ENCODE results near the gene RMDN2.
A peak's percentile ranks its signal among the peaks of the same experiment; 100 is the strongest.

Gene RMDN2, protein sequence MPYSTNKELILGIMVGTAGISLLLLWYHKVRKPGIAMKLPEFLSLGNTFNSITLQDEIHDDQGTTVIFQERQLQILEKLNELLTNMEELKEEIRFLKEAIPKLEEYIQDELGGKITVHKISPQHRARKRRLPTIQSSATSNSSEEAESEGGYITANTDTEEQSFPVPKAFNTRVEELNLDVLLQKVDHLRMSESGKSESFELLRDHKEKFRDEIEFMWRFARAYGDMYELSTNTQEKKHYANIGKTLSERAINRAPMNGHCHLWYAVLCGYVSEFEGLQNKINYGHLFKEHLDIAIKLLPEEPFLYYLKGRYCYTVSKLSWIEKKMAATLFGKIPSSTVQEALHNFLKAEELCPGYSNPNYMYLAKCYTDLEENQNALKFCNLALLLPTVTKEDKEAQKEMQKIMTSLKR

DNA sequence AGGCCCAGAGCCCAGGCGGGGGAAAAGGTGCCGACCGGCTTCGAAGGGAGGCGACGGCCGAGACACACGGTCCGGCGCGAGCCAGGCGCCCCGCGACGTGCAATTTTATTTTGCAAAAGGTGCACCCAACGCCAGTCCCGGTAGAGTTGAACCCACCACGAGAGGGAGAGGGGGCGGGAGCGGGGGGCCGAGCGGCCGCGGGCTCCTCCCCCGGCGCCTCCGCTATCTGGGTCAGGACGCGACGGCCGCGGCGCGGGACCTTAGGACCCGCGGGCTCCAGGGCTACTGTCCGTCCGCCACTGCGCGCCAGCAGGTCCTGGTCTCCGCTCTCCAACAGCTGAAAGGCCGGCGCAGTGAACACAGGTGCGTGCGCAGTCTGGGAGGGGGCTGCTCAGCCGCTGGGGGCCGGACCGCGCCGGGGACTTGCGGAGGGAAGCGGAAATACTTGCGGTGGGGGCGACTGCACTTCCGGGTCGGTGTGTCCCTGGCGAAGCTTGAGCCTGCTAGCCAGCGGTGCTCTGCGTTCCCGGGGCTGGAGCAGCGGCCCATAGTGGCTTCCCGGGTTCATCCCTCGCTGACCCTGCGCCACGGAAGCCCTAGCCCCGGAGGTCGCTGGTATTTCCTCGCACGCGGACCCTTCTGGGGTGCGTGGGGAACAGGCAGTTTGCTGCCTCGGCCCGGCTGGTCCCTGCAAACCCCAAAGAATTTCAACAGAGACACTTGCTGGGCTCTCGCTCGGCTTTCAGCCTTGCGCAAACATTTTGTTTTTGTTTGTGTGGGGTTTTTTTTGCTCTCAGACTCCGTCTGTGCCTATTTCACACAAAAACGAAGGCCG lies at the start of gene RMDN2:
Gene RMDN2, plus strand, starts transcription at position 225 of the 835 bp plus-strand sequence. CDS start 3,991 bp downstream, outside the sequence.
- DNase-seq, result peak; percentile 87

DNA sequence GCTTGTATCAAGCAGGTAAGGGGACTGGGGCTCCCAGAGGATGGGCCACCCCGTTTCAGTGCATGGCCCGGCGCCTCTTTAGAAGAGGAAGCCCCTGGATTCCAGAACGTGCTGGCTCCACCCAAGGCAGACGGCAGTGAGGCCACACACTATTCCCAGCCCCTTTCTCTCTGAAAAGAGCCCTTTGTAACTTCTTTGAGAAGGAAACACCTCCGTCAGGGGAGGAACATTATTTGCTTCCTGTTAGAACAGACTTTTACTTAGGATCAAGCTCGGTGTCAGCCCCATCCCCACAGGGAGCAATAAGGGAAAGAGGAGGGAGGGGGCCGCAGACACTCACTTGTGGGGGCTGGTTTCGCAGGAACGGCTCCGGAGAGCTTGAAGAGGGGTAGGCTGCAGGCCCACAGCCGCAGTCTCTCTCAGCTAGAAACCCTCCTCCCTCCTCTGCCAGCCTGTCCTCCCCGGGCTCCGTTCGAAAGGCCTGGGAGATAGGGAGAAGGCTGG lies 49.6 kb upstream of the RMDN2 start:
- DNase-seq, result no peak

DNA sequence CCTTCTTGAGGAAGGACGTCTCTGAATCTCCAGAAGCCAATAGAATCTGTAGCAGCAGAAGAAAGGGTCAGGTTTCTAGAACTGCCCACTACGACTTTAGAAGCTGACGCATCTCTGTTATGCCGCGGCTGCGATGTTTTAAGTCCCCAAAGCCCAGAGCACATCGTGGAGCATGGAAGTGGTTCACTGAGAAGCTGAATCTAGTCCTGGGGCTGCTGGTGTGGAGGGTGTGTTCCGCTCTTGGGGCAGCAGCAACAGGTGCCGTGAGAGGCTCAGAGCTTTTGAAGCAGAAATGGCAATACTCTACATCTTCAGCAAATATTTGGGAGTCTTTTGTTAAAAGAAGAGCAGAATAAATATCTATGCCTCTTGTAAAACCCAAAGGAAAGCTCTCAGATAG lies 48.9 kb upstream of the RMDN2 start:
- no peak for DNase-seq

DNA sequence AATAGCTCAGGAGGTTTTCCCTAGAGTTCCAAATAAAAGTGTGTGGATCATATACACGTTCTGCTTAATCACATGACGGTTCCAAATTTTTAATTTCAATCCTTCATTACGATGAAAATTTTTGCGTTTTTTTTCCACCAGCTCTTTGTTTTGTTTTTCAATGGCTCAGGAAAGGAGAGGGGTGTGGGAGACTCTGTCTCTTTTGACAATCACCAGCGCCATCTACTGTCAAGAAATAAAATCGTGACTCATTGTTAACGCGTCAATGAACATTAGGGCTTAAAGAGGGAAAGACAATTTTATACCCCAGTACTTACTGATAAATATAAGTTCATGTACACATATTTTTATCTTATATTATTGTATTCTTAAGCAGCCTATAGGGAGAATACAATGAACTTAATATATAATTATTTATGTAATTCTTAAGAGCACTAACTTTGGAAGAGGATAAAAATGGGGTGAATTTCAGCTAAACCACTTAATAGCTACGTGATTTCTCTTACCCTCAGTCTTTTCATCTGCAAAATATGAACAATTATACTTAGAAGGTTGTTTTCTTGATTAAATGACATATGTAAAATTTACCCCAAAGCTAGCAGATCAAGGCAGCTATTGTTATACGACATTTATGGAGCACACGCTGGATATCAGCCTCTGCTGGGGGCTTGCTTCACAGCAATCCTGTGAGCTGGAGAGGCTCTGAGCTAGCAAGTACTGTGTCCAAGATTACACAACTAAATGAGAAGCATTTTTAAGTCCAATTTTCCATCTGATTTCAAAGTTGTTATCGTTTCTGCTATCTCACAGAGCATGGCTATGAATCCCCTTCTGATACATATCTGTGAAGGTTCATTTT lies 47.4 kb upstream of the RMDN2 start:
- DNase-seq, result no peak

DNA sequence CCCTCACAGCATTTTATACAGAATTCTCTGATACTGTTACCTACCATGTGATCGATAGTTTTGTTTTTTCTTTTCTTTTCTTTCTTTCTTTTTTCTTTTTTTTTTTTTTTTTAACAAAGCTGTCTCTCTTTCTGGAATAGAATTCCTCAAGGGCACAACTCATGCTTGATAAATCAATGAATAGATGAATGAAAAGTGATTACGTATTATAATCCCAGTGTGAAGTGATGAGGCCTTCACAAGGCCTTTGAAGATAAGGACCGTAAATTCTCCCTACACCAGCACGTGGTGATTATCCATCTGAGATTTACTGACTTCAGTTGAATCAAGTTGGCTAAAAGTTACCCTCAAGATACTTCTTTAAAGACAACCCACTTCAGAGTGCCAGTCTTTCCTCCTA lies 46.6 kb upstream of the RMDN2 start:
- no peak for DNase-seq

DNA sequence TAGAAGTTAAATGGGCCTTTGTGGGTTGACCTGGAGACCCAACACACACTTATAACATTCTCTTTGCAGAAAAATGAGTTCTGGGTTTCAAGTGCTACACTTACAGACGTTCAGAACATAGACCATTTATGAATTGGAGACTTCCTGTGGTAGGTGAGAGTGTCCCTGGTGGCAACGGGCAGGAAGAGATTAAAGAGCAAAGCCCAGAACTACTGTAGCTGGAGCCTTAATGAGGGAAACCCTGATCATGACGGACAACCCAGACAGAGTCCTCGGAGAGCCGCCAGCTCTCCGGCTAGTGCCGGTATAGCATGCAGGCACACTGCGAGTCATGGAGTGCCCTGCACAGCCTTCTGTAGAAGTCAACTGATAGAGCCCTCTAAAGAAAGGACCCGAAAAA lies 44.5 kb upstream of the RMDN2 start:
- no peak for DNase-seq

DNA sequence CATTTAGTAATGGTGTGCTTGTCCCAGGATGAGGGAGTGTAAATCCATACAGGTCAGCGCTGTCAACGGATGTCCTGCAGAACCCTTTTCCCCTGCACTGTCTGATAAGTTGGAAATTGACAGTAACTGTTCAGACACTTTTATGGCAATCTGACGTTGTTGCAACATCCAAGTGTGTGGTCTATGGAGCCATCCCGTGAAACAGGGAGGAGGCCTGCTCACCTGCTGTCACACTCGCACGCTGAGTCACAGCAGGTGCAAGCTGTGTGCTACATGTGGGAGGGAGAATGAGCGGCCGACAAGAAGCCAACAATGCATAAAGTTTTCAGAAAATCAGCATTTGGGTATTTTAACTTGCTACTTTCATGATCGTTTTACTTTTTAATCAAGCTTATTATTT lies 43.7 kb upstream of the RMDN2 start:
- no peak for DNase-seq

DNA sequence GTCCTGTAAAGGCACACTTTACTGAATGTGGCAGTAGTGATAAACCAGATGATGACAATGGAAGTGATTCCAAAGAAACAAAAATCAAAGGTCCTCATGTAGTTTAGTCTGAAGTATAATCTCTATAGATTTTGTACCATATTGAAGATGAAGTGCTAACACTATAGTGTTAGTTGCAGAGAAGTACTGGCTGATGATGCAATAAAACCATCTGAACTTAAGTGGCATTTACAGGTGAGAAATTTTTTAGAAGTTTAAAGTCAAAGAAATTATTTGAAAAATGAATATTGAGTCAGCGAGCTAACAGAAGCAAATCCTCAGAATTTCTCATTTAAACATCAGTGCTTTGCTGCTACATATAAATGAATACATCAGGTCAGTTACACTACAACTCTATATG lies 43.1 kb upstream of the RMDN2 start:
- DNase-seq, result no peak

DNA sequence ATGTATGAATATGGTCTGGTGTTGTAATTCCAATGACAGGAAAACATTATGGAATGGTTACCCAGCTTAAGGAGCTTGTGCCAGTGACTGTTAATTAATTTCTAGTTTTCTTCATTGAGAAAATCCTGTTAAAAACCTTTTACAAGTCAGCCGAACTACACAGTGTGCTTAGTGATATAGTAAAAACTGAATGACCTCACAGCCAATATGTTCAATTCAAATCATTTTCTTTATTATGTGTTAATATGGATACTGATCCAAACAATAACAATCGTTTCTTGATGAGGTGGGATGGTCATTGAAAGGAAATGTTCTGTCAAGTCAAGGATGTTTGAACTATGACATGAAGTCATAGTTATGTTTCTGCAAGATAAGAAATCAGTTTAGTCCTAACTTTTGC lies 41.6 kb upstream of the RMDN2 start:
- DNase-seq, result no peak

DNA sequence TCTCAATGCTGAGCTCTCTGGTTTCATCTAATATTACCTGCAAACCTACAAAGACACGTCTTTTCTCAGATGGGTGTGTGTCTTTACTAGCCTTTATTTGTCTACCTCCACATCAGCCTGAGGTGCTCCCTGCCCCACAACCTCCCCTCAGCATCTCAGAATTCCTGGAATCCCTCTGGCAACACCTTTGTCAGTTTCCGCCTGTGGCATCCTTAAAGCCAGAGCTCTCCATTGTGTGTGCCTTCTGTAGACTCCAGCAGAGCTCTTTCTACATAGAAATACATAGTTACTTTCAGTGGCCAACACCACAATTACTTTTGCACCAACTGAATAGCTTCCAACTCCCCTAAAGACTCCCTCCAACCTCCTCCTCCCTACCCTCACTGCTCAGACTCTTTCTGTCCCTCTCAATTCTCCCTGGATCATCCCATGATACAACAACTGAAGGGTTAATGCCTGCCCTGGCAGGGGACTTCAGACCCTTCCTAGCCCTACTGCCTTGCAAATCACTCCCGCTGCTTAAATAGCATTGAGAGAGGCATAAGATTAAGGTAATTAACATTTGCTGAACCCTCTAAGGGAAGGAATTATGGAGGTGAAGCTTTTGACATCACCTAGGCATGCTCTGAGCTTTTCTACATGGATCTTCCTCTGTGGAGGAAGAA lies 39.6 kb upstream of the RMDN2 start:
- DNase-seq, result no peak

DNA sequence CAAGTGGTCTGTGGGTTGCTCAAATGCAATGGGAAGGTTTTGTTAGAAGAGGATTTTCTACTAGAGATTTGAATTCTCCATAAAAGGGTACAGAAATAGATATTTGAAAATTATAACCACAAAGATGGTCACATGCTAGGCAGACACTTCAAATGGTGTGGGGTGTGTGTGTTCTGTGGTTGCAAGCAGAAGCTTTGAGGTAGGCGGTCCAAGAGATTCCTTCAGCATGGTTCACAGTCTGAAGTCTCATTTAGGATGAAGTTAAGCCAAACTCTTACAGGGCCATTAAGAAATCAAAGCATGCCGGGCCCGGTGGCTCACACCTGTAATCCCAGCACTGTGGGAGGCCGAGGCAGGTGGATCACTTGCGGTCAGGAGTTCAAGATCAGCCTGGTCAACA lies 38.3 kb upstream of the RMDN2 start:
- DNase-seq, result no peak

DNA sequence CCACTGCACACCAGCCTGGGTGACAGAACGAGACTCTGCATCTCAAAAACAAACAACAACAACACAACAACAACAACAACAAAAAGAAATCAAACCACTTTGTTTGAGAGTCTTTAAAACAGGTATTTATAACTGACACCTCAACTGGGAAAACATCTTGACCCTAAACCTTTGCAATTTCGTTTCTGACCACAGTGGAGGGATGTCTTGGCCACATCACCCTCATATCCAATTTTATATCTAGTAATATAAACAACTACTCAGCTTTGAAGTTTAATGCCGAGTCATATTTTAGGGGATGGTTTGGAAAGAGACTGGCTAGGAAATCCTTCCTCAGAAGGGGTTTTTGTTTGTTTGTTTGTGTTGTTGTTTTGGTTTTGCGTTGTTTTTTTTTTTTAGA lies 37.8 kb upstream of the RMDN2 start:
- DNase-seq, result no peak

DNA sequence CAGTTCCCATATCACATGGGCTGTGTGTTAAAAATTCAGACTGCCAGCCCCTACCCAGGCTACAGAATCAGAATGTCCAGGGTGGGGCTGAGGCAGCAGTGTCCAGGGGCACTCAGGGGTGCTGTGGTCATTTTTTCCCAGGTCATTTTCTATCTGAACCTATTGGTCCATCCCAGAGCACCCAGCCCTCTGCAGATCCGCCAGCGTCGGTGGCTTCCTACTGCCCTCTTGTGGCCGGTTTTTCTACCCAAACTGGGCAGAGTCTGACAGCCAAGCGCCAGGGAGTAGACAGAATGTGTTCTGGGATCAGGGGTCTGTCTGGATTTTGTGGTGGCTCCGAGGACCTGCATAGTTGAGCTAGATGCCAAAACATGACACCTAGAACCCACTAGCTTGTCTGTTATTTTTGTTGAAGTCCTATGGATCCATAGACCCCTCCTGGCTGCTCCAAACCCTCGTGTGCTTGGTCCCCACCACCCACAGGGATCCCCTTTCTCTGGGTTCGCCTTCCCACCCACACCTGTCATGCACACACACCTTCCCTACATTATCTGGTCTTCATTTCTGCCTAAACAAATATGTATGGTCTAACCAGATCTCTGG lies 34.1 kb upstream of the RMDN2 start:
- DNase-seq, result peak; percentile 81

DNA sequence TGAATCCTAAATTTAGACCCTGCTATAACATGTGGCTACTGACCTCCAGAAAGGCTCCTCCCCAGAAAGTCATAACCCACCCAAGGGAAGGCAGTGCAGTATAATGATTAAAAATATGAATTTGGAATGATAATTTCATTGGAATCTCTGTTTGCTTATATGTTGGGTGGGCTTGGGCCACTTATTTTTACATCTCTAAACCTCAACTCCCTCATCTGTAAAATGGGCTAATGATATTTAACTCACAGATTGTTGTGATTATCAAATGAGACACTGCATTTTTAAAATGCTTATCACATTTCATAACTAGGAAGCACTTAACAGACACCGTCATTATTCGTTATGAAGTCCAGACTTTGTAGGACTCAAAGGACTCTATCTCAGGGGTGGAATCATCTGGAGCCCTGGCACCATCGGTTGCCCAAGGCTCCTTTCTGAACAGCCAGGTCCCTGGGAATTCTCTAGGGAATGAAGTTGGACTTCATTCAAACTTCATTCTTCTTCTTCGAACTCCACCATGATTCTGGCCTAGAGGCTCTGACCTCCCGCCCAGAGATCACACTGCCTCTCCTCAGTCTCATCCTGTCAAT lies 33.1 kb upstream of the RMDN2 start:
- DNase-seq, result no peak

DNA sequence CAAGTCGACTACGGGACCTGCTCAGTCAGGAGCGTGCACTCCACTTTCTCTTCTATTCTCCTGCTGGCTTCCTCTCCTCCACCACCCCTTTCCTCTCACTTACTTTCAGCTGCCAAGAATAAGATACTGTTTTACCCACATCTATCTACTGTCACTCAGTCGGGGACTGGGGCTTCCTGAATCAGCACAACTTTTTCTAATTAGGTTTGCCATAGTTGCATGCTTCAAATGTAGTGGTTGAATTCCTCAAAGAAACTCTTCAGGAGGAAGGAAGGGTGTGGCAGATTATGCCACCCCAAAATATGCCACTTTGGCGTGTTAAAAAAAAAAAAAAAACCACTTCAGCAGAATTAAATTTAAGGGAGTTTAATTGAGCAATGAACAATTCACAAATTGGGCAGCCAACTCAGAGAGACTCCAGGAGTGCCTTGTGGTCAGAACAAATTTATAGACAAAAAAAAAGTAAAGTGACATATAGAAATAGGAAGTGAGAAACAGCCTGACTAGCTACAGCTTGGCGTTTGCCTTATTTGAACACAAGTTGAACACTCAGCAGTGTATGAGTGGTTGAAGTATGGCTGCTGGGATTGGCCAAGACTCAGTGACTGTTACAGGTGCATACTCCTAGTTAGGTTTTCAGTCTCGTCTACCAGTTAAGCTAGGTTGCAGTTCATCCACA lies 32.5 kb upstream of the RMDN2 start:
- no peak for DNase-seq

DNA sequence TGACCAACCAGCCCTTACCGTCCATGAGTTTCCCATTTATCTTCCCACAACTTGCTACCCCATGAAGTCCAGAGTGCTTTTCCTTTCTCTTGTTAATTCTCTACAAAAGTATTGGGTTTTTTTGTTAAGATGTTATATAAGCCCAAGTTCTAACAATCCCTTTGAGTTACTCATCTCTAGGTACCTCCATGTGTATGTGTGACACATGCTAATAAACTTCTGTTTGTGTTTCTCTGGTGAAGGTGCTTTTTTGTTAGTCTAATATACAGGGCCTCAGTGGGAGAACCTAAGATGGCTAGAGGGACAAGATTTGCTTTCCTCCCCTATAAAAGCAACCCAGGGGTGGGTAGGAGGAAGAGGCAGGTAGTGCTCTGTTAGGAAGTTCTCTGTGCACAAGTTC lies 31.8 kb upstream of the RMDN2 start:
- no peak for DNase-seq

DNA sequence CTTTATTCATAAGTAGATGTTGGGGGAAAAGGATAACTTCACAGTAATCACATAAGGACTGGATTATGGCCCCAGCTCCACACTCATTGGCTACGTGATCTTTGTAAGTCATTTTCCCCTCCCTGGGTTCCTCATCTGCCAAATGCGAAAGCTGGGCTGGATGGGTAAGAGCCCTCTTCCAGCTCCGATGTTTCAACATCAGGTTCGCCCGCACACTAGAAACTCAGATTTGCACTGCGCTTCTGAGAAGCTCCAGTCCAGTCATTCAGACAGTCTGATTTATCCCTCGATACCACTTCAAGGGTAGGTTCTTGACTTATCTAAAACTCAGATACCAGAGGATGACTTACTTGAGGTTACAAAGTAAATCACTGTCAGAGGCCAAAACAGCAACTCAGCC lies 31.0 kb upstream of the RMDN2 start:
- DNase-seq, result peak; percentile 38

DNA sequence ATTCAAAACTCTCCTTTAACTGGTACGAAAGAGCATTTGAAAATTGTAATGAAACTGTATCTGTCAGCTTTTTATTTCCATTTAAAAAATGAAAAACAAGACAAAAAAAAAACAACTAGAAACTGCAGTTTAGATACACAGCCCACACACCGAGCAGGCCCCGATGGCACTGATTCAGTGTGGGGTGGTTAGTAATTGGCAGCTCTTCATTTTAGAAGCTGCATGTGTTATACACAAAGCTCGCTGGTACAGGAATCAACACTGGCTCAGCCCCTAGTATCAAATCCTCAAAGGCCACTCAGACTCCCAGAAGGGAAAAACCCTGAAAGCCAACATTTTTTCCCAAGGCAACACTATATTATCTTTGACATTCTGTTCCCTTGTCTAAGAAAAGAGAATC lies 30.5 kb upstream of the RMDN2 start:
- DNase-seq, result no peak

DNA sequence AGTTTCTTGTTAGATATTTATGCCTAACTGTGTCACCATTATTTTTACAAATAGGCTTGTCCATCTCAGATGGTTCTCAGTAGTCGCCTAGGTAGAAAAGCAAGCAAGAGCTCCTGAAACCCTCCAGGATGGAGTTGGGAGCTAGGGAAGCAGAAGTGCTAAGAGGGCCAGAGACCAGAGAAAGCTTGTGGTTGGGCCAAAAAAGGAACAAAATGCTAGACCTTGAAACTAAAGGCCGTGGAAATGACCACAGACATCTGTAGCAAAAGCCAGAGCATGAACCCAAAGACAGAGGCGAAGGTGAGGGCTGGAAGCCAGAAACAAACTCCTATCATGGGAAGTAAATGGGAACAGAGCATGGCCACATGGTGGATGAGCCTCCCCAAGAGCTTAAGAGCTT lies 29.9 kb upstream of the RMDN2 start:
- no peak for DNase-seq

DNA sequence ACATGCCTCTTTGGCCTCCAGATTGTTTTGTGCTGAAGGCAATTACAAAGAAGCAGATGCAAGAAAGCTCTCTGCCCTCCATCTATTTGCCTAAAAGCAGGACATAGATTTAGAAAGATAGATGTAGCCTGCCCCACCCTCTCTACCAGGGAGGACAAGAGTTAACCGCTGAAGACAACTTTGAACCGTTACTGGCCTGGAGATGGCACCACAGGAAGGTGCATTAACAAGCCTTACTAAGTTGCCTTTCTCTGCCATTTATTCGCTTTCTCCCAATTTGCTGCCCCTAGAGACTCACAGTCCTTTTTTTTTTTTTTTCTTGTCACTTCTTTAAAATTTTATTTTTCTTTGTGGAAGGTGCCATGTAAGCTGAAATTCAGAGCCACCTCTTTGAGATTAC lies 28.8 kb upstream of the RMDN2 start:
- no peak for DNase-seq

DNA sequence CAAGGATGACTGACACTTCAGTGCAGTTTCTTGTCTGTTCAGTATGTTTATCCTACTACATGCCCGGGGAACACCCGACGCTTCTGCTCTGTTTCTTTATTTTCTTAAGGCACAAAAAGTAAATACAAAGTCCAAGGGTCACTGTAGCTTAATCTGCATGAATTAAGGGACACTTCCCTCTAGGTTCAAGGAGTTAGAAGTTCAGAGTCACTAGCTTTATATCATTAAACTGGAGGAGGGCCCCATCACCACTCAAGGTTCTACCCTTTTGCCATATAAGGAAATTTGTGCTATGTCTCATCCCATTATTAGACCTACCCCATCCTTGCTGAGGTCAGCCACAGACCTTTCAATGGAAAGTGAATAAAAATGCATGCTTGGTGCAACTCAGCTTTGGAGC lies 27.6 kb upstream of the RMDN2 start:
- no peak for DNase-seq
